Measurements from ENCODE around the gene TRIM22.
"Not testable (repeated sequence)": the region's sequence is repeated elsewhere in the genome, so short reads cannot be mapped to it uniquely, and the experiment has no call there.

Gene TRIM22

GRCh38 chr11:5713695-5714094, 24.1 kb downstream of the TRIM22 start:
- in situ Hi-C loops (cut with MboI; ENCODE audit: low sequenced_read_pairs, unreplicated experiment), result no loop called here
- no peak for TF ChIP-seq CTCF (IDR thresholded peaks at IDR 0.05; ENCODE audit: borderline replicate concordance, control extremely low read depth, extremely low read depth, insufficient read depth, missing control alignments)
- no peak for DNase-seq (ENCODE audit: low spot score)

- in situ Hi-C loops (cut with MboI; ENCODE audit: low sequenced_read_pairs, unreplicated experiment); DNase-seq (ENCODE audit: low spot score): not testable (repeated sequence)
Measured at GRCh38 chr11:5716518-5716917, 26.9 kb downstream of the TRIM22 start.

GRCh38 chr11:5719703-5720495, 30.3 kb downstream of the TRIM22 start:
- TF ChIP-seq CTCF (IDR thresholded peaks at IDR 0.05; ENCODE audit: borderline replicate concordance, control extremely low read depth, extremely low read depth, insufficient read depth, missing control alignments), result no peak
- in situ Hi-C loops (cut with MboI; ENCODE audit: low sequenced_read_pairs, unreplicated experiment), result no loop called here
- DNase-seq (ENCODE audit: low spot score), result no peak

- TF ChIP-seq CTCF (IDR thresholded peaks at IDR 0.05; ENCODE audit: borderline replicate concordance, control extremely low read depth, extremely low read depth, insufficient read depth, missing control alignments), result no peak
- in situ Hi-C loops (cut with MboI; ENCODE audit: low sequenced_read_pairs, unreplicated experiment), result no loop called here
- DNase-seq (ENCODE audit: low spot score), result no peak
Measured at GRCh38 chr11:5722622-5723021, 33.0 kb downstream of the TRIM22 start.

GRCh38 chr11:5726351-5726750, 36.8 kb downstream of the TRIM22 start:
- no peak for DNase-seq (ENCODE audit: low spot score)
- TF ChIP-seq CTCF (IDR thresholded peaks at IDR 0.05; ENCODE audit: borderline replicate concordance, control extremely low read depth, extremely low read depth, insufficient read depth, missing control alignments), result no peak
- in situ Hi-C loops (cut with MboI; ENCODE audit: low sequenced_read_pairs, unreplicated experiment), result no loop called here

- in situ Hi-C loops (cut with MboI; ENCODE audit: low sequenced_read_pairs, unreplicated experiment), result no loop called here
- TF ChIP-seq CTCF (IDR thresholded peaks at IDR 0.05; ENCODE audit: borderline replicate concordance, control extremely low read depth, extremely low read depth, insufficient read depth, missing control alignments), result no peak
- no peak for DNase-seq (ENCODE audit: low spot score)
Measured at GRCh38 chr11:5727691-5728090, 38.1 kb downstream of the TRIM22 start.

GRCh38 chr11:5736396-5736795, 46.8 kb downstream of the TRIM22 start, which contains the start of gene OR56B1:
TSS of gene OR56B1 (plus strand) at chr11:5736448. CDS start at chr11:5736517, 69 bp downstream.
- no peak for DNase-seq (ENCODE audit: low spot score)
- in situ Hi-C loops (cut with MboI; ENCODE audit: low sequenced_read_pairs, unreplicated experiment), result no loop called here
- no peak for TF ChIP-seq CTCF (IDR thresholded peaks at IDR 0.05; ENCODE audit: borderline replicate concordance, control extremely low read depth, extremely low read depth, insufficient read depth, missing control alignments)
